ENCODE results near the gene ADRA2B.
"Not testable (repeated sequence)": the region's sequence is repeated elsewhere in the genome, so short reads cannot be mapped to it uniquely, and the experiment has no call there.

Gene ADRA2B

GRCh38 chr2:96145848-96146152, 29.4 kb upstream of the ADRA2B start:
- H3K4me1 ChIP-seq = peaks cover 12% of the 10 kb centered on the region
- no peak for DNase-seq (ENCODE audit: low spot score in 2 of 2)
- H3K4me3 ChIP-seq = peak overlapping the region; percentile 52; the same call in 1 of the 2 replicates
- H3K36me3 ChIP-seq (replicated peaks) = peaks cover 13% of the 10 kb centered on the region; the same call in 1 of the 2 replicates
- in situ Hi-C loops (cut with MboI; ENCODE audit: low sequenced_read_pairs) = no loop called here
- no peaks in the 10 kb centered on the region for H3K9me3 ChIP-seq
- no peaks in the 10 kb centered on the region for H3K27me3 ChIP-seq (ENCODE audit: low read depth)

GRCh38 chr2:96145036-96145847, 28.9 kb upstream of the ADRA2B start, which contains the start of gene DUSP2:
Gene DUSP2 (minus strand): TSS chr2:96145440. CDS start chr2:96145354, 86 bp downstream.
- Histone ChIP-seq H3K27me3 (ENCODE audit: low read depth) (no peaks in the 10 kb centered on the region), H3K9me3 (no peaks in the 10 kb centered on the region), H3K4me3 (peak within 1 kb of the TSS; percentile 52), H3K36me3 (replicated peaks) (peaks cover 13% of the 10 kb centered on the region; the same call in 1 of the 2 replicates), H3K4me1 (peaks cover 12% of the 10 kb centered on the region)
- in situ Hi-C loops (cut with MboI; ENCODE audit: low sequenced_read_pairs) = no loop called here
- DNase-seq (ENCODE audit: low spot score in 2 of 2) = peak; percentile 50 to 81

- peak overlapping the region; percentile 52 for H3K4me3 ChIP-seq
- H3K9me3 ChIP-seq = no peaks in the 10 kb centered on the region
- in situ Hi-C loops (cut with MboI; ENCODE audit: low sequenced_read_pairs) = no loop called here
- peaks cover 13% of the 10 kb centered on the region; the same call in 1 of the 2 replicates for H3K36me3 ChIP-seq (replicated peaks)
- peak; percentile 12 to 54 for DNase-seq (ENCODE audit: low spot score in 2 of 2)
- H3K4me1 ChIP-seq = peaks cover 12% of the 10 kb centered on the region
- H3K27me3 ChIP-seq (ENCODE audit: low read depth) = no peaks in the 10 kb centered on the region
Measured at GRCh38 chr2:96144481-96145035, 28.2 kb upstream of the ADRA2B start.

- in situ Hi-C loops (cut with MboI; ENCODE audit: low sequenced_read_pairs) = no loop called here
Measured at GRCh38 chr2:96143848-96144480, 27.6 kb upstream of the ADRA2B start.

GRCh38 chr2:96143231-96143847, 27.0 kb upstream of the ADRA2B start:
- Histone ChIP-seq H3K27me3 (ENCODE audit: low read depth) (no peaks in the 10 kb centered on the region), H3K4me3 (peak overlapping the region; percentile 52), H3K9me3 (no peaks in the 10 kb centered on the region), H3K4me1 (peaks cover 12% of the 10 kb centered on the region), H3K36me3 (replicated peaks) (peaks cover 13% of the 10 kb centered on the region; the same call in 1 of the 2 replicates)
- DNase-seq (ENCODE audit: low spot score in 2 of 2) = no peak
- in situ Hi-C loops (cut with MboI; ENCODE audit: low sequenced_read_pairs) = no loop called here

More at GRCh38 chr2:96143848-96144480, 27.6 kb upstream of the ADRA2B start:
- peaks cover 12% of the 10 kb centered on the region for H3K4me1 ChIP-seq
- H3K9me3 ChIP-seq = no peaks in the 10 kb centered on the region
- no peaks in the 10 kb centered on the region for H3K27me3 ChIP-seq (ENCODE audit: low read depth)
- H3K4me3 ChIP-seq = peak overlapping the region; percentile 52
- DNase-seq (ENCODE audit: low spot score in 2 of 2) = peak; percentile 13 to 68
- peaks cover 13% of the 10 kb centered on the region; the same call in 1 of the 2 replicates for H3K36me3 ChIP-seq (replicated peaks)

- Histone ChIP-seq H3K27me3 (ENCODE audit: low read depth) (no peaks in the 10 kb centered on the region), H3K36me3 (replicated peaks) (peaks cover 13% of the 10 kb centered on the region; the same call in 1 of the 2 replicates), H3K9me3 (no peaks in the 10 kb centered on the region), H3K4me3 (no peak overlapping the region), H3K4me1 (peaks cover 12% of the 10 kb centered on the region)
- no peak for DNase-seq (ENCODE audit: low spot score in 2 of 2)
- in situ Hi-C loops (cut with MboI; ENCODE audit: low sequenced_read_pairs) = no loop called here
Measured at GRCh38 chr2:96142217-96143113, 26.1 kb upstream of the ADRA2B start.

GRCh38 chr2:96141624-96141967, 25.2 kb upstream of the ADRA2B start:
- DNase-seq (ENCODE audit: low spot score in 2 of 2); H3K4me3 ChIP-seq; H3K27me3 ChIP-seq (ENCODE audit: low read depth); in situ Hi-C loops (cut with MboI; ENCODE audit: low sequenced_read_pairs); H3K9me3 ChIP-seq: not testable (repeated sequence)
- Histone ChIP-seq H3K36me3 (replicated peaks) (peaks cover 13% of the 10 kb centered on the region; the same call in 1 of the 2 replicates), H3K4me1 (peaks cover 12% of the 10 kb centered on the region)

GRCh38 chr2:96140941-96141623, 24.7 kb upstream of the ADRA2B start:
- Histone ChIP-seq H3K4me1 (peaks cover 12% of the 10 kb centered on the region), H3K36me3 (replicated peaks) (peaks cover 13% of the 10 kb centered on the region; the same call in 1 of the 2 replicates), H3K27me3 (ENCODE audit: low read depth) (no peaks in the 10 kb centered on the region), H3K4me3 (no peak overlapping the region), H3K9me3 (no peaks in the 10 kb centered on the region)
- DNase-seq (ENCODE audit: low spot score in 2 of 2) = no peak
- in situ Hi-C loops (cut with MboI; ENCODE audit: low sequenced_read_pairs) = no loop called here

GRCh38 chr2:96139181-96139758, 22.9 kb upstream of the ADRA2B start:
- Histone ChIP-seq H3K4me3 (no peak overlapping the region), H3K4me1 (peaks cover 2% of the 10 kb centered on the region; the same call in 1 of the 2 replicates), H3K27me3 (ENCODE audit: low read depth) (no peaks in the 10 kb centered on the region), H3K36me3 (replicated peaks) (peaks cover 13% of the 10 kb centered on the region; the same call in 1 of the 2 replicates), H3K9me3 (no peaks in the 10 kb centered on the region)
- no peak for DNase-seq (ENCODE audit: low spot score in 2 of 2)
- in situ Hi-C loops (cut with MboI; ENCODE audit: low sequenced_read_pairs) = no loop called here

- in situ Hi-C loops (cut with MboI; ENCODE audit: low sequenced_read_pairs) = no loop called here
- H3K4me3 ChIP-seq = no peak within 1 kb of the TSS
Measured at GRCh38 chr2:96138179-96139145, 22.1 kb upstream of the ADRA2B start, which contains the start of gene ASTL. Gene ASTL (minus strand): TSS chr2:96138502. CDS start chr2:96138436, 66 bp downstream.

More at GRCh38 chr2:96138179-96139145, 22.1 kb upstream of the ADRA2B start, which contains the start of gene ASTL:
- peak in 1 of 2 experiments; percentile 48 for DNase-seq (ENCODE audit: low spot score in 2 of 2)
- H3K27me3 ChIP-seq (ENCODE audit: low read depth) = no peaks in the 10 kb centered on the region
- H3K4me1 ChIP-seq = peaks cover 1% of the 10 kb centered on the region; the same call in 1 of the 2 replicates
- peaks cover 7% of the 10 kb centered on the region; the same call in 1 of the 2 replicates for H3K36me3 ChIP-seq (replicated peaks)
- H3K9me3 ChIP-seq = no peaks in the 10 kb centered on the region

Data from HAP-1 (cell line).